Islet of Langerhans (tissue), 1 donor: Measurements from ENCODE around the gene BLM.
"Not testable (repeated sequence)": the region's sequence is repeated elsewhere in the genome, so short reads cannot be mapped to it uniquely, and the experiment has no call there.

Experiments used
- FAIRE-seq: peaks from one replicate; lab custom pipeline; 2011; peaks lifted over from hg19 to GRCh38; lab: Jason Lieb, UNC

The BLM gene

DNA sequence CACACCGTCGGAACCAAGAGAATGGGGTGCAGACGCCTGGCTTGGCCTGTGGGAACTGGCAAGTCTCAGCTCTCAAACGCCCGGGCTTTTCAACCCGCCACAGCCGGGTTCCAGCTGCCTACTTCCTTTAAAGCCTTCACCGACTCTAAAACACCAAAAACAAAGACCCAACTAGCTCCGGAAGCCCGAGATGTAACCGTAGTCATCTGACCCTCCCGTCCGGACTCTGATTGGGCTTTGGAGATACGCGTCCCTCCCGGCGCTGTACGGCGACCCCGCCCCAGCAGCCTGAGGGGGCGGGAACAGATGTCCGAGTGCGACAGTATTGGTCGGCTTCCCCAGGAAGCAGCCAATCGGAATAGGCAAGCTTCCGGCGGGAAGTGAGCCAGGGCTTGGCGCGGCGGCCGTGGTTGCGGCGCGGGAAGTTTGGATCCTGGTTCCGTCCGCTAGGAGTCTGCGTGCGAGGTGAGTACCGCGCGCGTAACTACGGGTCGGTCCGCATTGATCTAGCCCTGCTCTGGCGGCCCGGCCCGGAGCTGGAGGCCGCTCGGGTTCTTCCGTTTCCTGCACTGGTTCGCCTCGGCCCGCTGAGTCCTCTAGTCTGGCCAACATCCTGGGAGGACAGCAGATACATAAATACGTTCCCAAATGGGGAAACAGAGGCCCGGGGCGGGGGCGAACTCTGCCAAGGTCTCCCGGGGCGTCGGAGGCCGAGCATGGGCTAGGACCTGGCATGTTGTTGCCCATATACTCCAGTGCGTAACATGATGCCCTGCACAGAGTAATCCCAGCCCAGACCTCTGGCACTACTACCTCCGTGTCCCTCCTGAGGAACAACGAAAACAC is at the start of gene BLM:
BLM (plus strand) TSS at position 371 of the 846 bp plus-strand sequence. CDS start 30,047 bp downstream, outside the sequence.
- FAIRE-seq = peak; percentile 69

DNA sequence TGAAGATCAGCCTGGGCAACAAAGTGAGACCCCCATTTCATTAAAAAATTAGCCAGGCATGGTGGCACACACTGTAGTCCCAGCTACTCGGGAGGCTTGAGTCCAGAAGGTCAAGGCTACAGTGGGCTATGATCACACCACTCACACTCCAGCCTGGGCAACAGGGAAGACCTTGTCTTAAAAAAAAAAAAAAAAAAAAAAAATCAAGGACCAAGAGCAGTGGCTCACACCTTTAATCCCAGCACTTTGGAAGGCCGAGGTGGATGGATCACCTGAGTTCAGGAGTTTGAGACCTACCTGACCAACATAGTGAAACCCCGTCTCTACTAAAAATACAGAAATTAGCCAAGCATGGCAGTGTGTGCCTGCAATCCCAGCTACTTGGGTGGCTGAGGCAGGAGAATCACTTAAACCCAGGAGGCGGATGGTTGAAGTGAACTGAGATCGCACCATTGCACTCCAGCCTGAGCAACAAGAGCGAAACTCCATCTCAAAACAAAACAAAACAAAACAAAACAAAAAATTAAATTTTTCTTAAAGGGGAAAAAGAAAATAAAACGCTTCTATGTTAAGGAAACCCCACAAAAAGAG is 49.3 kb upstream of the BLM start:
- not testable (repeated sequence) for FAIRE-seq

DNA sequence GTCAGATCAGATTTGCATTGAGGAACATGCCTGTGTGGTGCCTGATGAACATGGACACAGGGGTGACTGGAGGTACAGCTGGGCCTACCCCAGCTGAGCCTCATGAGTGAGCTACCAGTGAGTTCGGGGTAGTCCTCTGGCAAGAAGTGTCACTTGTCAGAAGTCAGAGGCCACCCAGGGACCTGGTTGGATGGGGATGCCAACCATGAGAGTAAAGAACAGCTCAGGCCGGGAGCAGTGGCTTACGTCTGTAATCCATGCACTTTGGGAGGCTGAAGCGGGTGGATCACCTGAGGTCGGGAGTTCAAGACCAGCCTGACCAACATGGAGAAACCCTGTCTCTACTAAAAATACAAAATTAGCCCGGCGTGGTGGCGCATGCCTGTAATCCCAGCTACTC is 46.5 kb upstream of the BLM start:
- FAIRE-seq = not testable (repeated sequence)

DNA sequence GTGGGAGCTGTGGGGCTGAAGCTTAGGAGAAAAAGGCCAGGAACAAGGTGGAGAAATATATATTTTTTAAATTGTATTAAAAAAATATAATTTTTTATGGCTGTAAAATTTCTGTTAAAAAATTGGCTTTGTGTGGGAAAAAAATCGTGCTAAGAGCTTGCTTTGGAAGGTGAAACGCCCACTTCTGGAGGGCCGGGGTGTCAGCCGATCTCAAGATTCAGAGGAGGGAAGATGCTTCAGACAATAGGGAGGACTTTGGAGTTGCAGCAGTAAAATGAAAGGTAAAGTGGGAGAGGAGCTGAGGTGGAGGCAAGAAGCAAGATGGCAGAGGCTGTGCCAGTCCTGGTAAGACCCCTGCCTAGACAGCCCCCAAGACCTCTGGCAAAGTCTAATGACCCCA is 45.9 kb upstream of the BLM start:
- no peak for FAIRE-seq

DNA sequence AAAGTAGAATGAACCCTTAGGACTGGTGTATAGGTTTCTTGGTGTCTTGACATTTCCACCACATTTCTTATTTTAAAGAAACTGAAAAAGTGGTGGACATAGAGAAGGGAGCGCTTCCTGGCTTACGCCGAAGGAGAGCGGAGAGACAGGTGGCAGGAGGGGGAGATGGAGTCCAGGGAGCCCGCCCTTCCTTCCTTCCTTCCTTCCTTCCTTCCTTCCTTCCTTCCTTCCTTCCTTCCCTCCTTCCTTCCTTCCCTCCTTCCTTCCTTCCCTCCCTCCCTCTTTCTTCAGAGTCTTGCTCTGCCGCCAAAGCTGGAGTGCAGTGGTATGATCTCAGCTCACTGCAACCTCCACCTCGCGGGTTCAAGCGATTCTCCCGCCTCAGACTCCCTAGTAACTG is 43.8 kb upstream of the BLM start:
- FAIRE-seq = not testable (repeated sequence)

DNA sequence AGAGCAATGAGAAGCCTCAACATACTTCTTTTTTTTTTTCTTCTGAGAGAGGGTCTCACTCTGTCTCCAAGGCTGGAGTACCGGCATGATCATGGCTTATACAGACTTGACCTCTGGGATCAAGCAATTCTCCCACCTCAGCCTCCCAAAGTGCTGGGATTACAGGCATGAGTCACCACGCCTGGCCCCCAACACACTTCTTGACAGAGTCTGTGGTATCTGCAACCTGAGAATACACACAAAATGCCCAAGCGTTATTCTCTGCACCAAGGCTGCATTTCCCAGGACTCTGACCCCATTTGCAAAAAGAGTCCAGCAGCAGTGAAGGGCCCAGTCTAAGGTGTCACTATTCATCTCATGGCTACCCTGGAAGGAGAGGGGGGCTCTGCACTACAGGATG is 42.7 kb upstream of the BLM start:
- no peak for FAIRE-seq

DNA sequence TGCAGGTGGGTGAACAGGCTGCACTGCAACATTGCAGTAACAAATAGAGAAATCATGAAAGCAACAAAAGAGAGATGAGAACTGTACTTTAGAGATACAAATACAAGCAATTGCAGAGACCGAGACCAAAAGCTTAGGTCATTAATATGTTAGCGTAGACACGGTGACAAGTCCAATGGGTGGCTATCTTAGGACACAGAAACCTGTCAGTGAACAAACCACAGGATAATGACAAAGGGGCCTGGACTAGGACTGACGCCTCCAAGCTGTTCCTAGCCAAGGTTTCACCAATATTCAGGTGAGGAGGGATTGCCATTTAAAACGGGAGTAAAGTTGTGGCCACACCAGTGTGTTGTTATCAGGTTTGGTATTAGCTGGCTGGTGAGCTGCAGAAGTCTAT is 41.7 kb upstream of the BLM start:
- no peak for FAIRE-seq

DNA sequence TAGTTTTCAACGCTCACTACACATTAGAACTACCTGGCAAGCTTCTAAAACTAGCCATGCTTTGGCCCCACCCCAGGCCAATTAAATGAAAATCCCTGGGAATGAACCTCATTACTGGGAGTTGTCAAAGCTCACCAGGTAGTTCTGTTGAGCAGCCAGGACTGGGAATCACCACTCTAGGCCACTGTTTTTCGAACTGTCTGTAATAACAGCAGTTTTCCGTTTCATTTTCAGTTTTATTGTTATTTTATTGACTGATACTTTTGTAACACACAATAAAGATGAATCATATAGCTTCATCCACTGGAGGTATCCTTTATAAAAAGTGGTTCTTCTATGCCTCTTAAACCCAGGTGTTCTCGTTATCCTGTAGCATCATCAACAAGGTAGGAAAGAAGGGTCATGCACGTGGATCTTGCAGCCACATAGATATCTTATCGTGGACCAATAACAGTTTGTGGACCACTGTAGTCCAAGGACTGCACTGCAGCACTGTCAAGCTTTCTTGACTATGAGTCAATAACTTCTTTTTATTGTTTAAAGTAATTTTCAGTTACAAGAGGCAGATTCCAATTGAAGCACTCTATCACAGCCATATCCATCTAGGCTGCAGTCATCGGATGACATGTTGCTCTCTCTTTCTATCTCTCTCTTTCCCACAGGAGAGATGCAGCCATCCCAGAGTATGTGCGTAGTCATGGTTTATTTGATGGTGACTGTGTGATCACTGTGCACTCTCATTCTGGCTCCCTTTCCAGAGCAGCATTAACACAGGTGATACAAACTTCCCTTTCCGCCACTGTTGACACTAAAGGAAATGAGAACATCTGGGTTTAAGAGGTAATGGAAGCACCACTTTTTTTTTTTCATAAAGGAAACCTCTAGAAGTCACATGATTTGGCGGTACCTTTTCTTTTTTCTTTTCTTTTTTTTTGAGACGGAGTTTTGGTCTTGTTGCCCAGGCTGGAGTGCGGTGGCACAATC is 39.0 kb upstream of the BLM start:
- no peak for FAIRE-seq

DNA sequence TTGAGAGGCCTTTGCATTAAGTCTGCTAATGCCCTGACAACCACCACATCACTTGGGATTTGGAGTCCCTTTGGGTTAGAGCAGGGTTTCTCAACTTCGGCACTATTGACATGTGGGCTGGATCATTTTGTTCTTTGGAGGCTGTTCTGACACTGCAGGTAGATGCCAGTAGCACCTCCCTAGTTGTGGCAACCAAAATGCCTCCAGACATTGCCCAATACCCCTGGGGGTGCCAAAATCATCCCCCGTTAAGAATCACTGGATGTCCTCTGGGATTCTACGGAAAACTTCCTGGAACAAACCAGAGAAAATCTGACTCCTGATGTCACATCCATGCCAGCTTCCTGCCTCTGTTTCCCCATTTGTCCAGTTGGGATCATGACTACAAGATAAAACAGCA is 37.2 kb upstream of the BLM start:
- no peak for FAIRE-seq

DNA sequence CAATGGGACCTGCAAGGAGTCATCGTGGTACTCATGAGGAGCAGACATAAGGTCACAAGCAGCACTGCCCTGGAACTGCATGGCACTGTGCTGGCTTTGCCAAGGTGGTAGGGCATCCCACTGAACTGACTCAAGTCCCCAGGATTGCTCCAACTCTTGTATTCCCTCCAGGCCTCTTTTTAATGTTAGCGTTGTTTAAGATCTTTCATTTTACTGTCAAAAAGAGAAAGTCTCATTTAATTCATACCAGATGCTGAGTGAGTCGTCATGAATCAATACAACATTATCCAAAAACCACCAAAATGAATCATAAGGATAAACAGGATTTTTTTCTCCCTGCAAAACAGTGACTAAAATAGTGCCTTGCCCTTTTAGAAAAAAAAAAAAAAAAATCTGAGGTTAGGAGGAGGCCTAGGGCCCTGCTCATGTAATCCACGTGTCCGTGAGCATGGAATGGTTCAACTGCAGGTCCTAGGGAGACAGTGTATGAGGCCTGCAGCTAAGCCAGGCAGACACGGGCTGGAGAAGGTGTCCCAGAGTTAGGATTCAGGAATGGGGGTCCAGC is 36.7 kb upstream of the BLM start:
- no peak for FAIRE-seq

DNA sequence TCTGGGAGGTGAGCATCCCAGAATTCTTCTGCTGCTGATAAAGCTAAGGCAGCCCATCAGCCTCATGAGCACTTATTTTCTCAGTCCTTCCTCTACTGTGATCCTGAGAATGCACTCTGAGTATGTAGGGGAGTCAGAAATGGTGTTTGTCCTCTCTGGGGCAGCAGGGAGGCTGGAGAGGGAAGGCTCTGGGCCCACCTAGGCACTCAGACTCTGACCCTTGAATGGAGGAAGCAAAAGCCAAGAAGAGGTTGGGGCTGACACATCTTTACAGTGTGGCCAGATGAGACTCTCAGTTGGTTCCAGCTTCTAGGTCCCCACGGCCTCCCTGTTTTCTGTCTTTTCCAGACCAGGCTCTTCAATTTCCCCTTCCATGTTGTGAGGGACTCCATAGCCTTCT is 36.1 kb upstream of the BLM start:
- FAIRE-seq = no peak

DNA sequence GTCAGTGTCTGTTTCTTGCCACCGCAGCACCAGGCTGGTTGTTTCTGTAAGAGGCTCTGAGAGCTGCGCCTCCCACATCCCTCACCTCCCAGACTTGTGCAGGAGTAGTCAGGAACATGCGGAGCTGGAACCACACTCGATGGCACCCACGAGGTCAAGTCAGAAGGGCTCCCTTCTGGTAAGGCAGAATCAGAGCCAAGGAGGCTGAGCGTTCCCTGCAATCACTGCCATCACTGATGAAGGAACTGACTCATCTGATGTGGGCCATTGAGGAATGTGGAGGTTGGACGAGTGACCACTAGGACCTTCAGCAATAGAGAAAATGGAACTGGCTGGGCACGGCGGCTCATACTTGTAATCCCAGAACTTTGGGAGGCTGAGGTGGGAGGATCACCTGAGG is 35.7 kb upstream of the BLM start:
- no peak for FAIRE-seq

DNA sequence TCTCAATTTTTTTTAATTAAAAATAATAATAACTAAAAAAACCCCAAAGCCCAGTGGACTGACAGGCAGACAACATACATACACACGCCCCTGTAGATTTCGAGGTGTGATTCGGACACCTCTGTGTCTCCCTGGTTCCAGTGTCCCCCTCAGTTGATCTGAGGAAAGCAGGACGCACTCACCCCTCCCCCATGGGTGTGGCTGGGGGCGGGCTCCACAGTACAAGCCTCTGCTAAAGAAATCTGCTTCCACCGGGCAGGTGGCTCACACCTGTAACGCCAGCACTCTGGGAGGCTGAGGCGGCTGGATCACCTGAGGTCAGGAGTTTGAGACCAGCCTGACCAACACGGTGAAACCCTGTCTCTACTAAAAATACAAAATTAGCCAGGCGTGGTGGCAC is 33.8 kb upstream of the BLM start:
- FAIRE-seq = no peak

DNA sequence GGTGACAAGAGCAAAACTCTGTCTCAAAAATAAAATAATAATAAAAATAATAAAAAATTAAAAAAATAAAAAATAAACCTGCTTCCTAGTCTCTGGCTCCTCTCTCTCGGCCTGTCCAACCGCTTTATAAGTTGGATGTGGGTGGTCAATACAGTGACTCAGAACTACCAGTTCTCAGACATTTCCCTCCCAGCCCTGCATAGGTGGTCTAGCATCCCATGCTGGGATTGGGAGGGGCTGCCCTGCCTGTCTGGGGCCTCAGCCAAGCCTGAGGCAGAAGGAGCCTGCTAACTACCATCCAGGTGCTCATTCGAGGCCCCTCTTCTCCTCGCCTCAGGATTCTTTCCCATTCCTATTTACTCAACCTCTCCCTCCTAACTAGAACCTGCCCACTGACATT is 33.3 kb upstream of the BLM start:
- FAIRE-seq = no peak

DNA sequence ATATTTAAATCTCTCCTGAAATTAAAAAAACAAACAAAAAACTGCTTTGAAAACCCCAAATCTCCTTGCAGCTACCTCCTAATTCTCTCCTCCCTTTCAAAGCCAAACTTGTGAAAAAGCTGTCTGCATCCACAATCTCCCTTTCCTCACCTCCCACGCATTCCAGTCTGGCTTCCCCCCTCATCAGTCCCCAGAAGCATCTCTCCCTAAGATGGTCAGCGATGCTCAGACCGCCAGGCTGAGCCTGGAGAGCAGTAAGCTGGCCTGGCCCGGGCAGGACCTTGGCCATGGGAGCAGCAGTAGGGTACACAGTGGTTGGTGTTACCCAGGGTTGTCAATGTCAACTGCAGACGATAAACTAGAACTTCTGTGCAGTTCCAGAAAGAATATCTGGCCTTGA is 32.9 kb upstream of the BLM start:
- no peak for FAIRE-seq

DNA sequence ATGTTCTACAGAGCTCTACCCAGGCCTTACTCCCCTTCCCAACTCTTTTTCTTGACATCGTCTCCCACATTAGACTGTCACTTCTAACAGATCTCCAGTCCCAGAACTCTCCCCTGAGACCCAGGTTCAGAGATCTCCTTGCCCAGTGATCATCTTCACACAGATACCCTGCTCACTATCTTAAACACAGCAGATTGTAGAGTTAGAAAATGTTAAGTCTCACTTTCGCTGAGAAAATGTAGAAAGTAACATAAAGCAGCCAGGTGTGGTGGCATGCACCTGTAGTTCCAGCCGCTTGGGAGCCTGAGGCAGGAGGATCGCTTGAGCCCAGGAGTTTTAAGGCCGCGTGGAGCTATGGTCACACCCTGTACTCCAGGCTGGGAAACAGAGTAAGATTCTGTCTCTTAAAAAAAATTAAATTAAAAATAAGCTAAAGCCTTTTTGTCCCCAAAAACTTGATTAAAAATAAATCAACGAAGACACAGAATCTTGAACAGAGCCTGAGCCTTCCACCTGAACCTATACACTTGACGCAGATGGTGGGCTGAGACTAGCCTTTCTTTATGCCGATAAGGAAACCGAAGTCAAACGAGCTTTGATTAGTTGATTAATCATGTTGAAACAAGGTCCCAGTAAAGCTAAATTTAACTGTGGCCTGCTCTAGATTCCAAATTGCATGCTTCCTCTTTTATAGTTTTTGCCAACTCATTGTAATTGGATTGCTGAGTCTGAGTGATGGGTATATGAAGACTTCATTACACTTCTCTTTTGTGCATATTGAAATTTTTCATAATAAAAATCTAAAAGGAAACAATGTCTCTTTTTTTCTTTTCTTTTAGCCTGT is 31.3 kb upstream of the BLM start:
- no peak for FAIRE-seq

DNA sequence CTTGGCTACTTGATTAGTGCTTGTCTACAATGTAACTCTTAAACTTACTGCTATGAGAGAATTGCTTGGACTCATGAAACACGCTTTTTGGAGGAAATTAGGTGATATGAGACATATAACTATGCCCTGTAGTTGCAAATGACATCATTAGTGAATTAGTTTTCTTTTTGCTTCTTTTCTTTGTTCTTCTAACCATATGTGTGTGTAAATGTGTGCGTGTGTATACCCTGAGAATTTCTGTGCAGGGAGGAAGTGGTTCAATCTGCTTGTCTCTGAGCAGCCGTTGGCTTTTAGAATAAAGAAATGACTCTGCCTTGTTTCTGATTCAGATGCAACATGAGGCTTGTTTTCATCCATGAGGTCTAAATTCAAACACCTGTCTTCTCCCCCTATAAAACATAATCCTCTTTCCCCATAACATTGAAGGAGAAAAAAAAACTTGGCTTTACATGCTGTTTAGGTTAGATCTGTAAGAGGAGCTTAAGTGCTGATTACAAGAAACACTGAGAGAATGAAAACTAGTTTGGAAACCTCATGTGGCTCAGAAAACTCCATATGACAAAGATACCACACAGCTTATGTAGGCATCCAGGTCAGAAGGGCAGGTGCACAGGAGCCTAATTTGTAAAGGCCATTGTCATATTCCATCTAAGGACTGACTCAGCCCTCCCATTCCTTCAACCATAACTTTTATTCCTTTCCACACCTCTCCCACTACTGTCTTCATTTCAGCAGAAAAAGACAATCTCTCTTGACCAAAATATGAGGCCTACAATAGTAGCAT is 30.5 kb upstream of the BLM start:
- FAIRE-seq = no peak

DNA sequence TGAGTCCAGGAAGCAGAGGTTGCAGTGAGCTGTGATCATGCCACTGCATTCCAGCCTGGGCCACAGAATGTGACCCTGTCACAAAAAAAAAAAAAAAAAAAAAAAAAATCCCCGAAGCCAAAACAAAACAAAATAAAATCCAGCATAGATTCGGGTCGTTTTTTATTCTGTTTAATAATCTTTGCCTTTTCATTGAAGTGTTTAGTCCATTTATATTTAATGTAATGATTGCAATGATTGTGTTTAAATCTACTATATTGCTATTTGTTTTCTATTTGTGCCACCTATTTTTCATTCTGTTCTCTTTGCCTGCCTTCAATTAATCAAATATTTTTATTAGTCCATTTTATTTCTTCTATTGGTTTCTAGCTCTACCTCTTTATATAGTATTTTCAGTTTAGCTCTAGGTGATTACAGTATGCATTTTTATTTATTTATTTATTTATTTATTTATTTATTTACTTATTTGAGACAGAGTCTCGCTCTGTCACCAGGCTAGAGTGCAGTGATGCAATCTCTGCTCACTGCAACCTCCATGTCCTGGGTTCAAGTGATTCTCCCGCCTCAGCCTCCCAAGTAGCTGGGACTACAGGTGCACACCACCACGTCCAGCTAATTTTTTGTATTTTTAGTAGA is 27.7 kb upstream of the BLM start:
- not testable (repeated sequence) for FAIRE-seq

DNA sequence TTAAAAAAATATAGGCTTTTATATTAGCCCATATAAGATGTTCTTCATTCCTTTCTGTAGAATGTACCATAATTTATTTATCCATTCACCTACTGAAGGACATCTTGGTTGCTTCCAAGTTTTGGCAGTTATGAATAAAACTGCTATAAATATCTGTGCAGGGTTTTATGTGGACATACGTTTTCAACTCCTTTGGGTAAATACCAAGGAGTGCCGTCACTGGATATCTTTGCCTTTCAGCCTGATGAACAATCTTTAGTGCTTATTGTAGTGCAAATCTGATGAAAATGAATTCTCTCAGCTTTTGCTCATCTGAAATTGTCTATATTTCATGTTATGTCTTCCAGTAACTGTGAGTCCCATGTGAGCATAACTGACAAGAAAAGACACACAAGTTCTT is 26.6 kb upstream of the BLM start:
- FAIRE-seq = no peak

DNA sequence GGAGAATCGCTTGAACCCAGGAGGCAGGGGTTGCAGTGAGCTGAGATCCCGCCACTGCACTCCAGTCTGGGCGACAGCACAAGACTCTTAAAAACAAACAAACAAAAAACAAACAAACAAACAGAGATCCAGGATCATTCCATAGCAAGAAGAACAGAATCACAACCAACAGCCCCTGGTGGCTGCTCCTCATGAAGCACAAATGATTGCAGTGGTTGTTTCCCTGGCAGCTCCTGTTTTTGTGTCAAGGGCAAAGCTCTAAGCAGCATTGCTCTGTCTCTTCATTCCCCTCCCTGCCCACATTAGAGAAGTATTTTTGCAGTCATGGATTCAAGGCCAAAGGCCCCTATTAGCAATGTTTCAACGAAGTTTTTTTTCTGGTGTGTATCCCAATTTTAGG is 25.8 kb upstream of the BLM start:
- no peak for FAIRE-seq
